Natural killer cell (primary cell): ENCODE measurements around the gene NBEAL2. TPM values are rescaled to one million over a fixed set of nuclear protein-coding genes. Genes with fewer than 3 reads are reported as not detected.

Experiments
- ATAC-seq, 3 donors: fragments of 150-1000 bp in 2 of 3; fragments of 200-7000 bp in 1 of 3; cut with Tn5 transposase; 1 replicate in 1 of 3; 2 replicates in 2 of 3; pipeline ENCODE4 v1.10.0; 2021; ENCODE audit warnings: mild to moderate bottlenecking in 2 of 3, moderate library complexity in 2 of 3
- DNase-seq, 2 donors: peaks; one replicate each; pipeline versions ENCODE4 v3.0.0 to v3.0.0-alpha.2; 2013 to 2021; ENCODE audit warnings: mixed read lengths in 1 of 2
- H3K27ac ChIP-seq: one replicate; pipeline ENCODE4 v1.5.1; 2013; ENCODE audit warnings: mild to moderate bottlenecking, low read length
- H3K27me3 ChIP-seq: one replicate; pipeline ENCODE4 v1.6.1; 2013; ENCODE audit warnings: low read length; ENCODE audit not compliant: control insufficient read depth, insufficient read depth
- H3K36me3 ChIP-seq: one replicate; pipeline ENCODE4 v1.6.1; 2013; ENCODE audit warnings: low read length; ENCODE audit not compliant: control insufficient read depth, insufficient read depth
- H3K4me1 ChIP-seq: one replicate; pipeline ENCODE4 v1.6.1; 2013; ENCODE audit warnings: low read length; ENCODE audit not compliant: control insufficient read depth, insufficient read depth
- H3K4me3 ChIP-seq: one replicate; pipeline ENCODE4 v1.5.1; 2013; ENCODE audit warnings: low read length
- H3K9me3 ChIP-seq: one replicate; pipeline ENCODE4 v1.6.1; 2013; ENCODE audit warnings: low read length; ENCODE audit not compliant: control insufficient read depth, insufficient read depth
- H3K27ac Mint-ChIP-seq, 2 donors: one replicate each; pipeline ENCODE4 v1.8.0; 2022; ENCODE audit warnings: mild to moderate bottlenecking in 2 of 2, mixed read lengths in 2 of 2, moderate library complexity in 1 of 2
- H3K27me3 Mint-ChIP-seq, 2 donors: one replicate each; pipeline ENCODE4 v1.8.0; 2022; ENCODE audit warnings: low read depth in 2 of 2, mixed read lengths in 2 of 2
- H3K36me3 Mint-ChIP-seq: one replicate; pipeline ENCODE4 v1.8.0; 2022; ENCODE audit warnings: mixed read lengths
- H3K4me1 Mint-ChIP-seq, 2 donors: one replicate each; pipeline ENCODE4 v1.8.0; 2022; ENCODE audit warnings: mixed read lengths in 2 of 2
- H3K4me3 Mint-ChIP-seq: one replicate; pipeline ENCODE4 v1.8.0; 2022; ENCODE audit warnings: mild to moderate bottlenecking, moderate library complexity, mixed read lengths
- H3K9me3 Mint-ChIP-seq, 2 donors: one replicate each; pipeline ENCODE4 v1.8.0; 2022; ENCODE audit warnings: mixed read lengths in 2 of 2
- CTCF ChIP-seq: fragments of 200-600 bp; IDR thresholded peaks from one replicate; pipeline ENCODE4 v1.8.0; 2022; ENCODE audit warnings: antibody characterized with exemption
- WGBS: methylation state at CpG from one replicate; pipeline ENCODE4 v1.1.7; 2013; ENCODE audit warnings: missing lambda C conversion rate; ENCODE audit not compliant: insufficient coverage; 5-methylcytosine and 5-hydroxymethylcytosine counted together
- intact Hi-C: fragments of 100-400 bp; cut with micrococcal nuclease; formaldehyde crosslinking; loops from one replicate; pipeline ENCODE4 v1.14.2; 2022
- total RNA-seq, 4 donors: library from RNA; stranded (reverse); fragments of 120-200 nt in 1 of 4; gene quantifications; one replicate each; pipeline versions ENCODE4 v1.2.3 to v1.2.4, GENCODE V29; 2013 to 2022

NBEAL2 gene
- total RNA-seq, 3 donors from 2014 or later (not counting 1 experiment from before 2014, with no cell fraction given), result 453 to 536 (median 532) TPM

GRCh38 chr3:46990573-46991374, 11.3 kb downstream of the NBEAL2 start:
- DNase-seq, result no peak
- intact Hi-C loops, result no loop called here
- H3K27ac ChIP-seq, result peak overlapping the region; percentile 15
- no peaks in the 10 kb centered on the region for H3K27me3 ChIP-seq
- H3K4me3 ChIP-seq, result no peak overlapping the region
- H3K27me3 Mint-ChIP-seq, result no peaks in the 10 kb centered on the region
- H3K4me1 Mint-ChIP-seq, result peaks cover 30 to 65% of the 10 kb centered on the region in 2 donors
- no peak overlapping the region for H3K4me3 Mint-ChIP-seq
- peak overlapping the region; percentile 84 to 88 for H3K27ac Mint-ChIP-seq
- H3K36me3 ChIP-seq, result peaks cover 72% of the 10 kb centered on the region
- H3K4me1 ChIP-seq, result peaks cover 56% of the 10 kb centered on the region
- ATAC-seq, result no peak
- 87% methylated on average over 11 of the region's 11 CpGs for WGBS
- H3K9me3 ChIP-seq, result no peaks in the 10 kb centered on the region
- no peaks in the 10 kb centered on the region for H3K36me3 Mint-ChIP-seq
- TF ChIP-seq CTCF, result no peak
- H3K9me3 Mint-ChIP-seq, result no peaks in the 10 kb centered on the region

- Histone ChIP-seq H3K36me3 (peaks cover 75% of the 10 kb centered on the region), H3K9me3 (no peaks in the 10 kb centered on the region), H3K27ac (no peak overlapping the region), H3K4me1 (peaks cover 53% of the 10 kb centered on the region), H3K4me3 (no peak overlapping the region), H3K27me3 (no peaks in the 10 kb centered on the region)
- no peak for DNase-seq
- Mint-ChIP-seq H3K36me3 (no peaks in the 10 kb centered on the region), H3K27ac (peak overlapping the region; percentile 45 to 88), H3K4me3 (no peak overlapping the region), H3K27me3 (no peaks in the 10 kb centered on the region), H3K4me1 (peaks cover 22 to 58% of the 10 kb centered on the region in 2 donors), H3K9me3 (no peaks in the 10 kb centered on the region)
- whole genome bisulfite sequencing, result 96% methylated on average over 16 of the region's 16 CpGs
- no peak for TF ChIP-seq CTCF
- no peak for ATAC-seq
- intact Hi-C loops, result no loop called here
Observed at GRCh38 chr3:46991406-46992165, 12.1 kb downstream of the NBEAL2 start.

GRCh38 chr3:46992231-46992630, 12.8 kb downstream of the NBEAL2 start:
- Histone ChIP-seq H3K4me1 (peaks cover 53% of the 10 kb centered on the region), H3K4me3 (no peak overlapping the region), H3K27me3 (no peaks in the 10 kb centered on the region), H3K9me3 (no peaks in the 10 kb centered on the region), H3K36me3 (peaks cover 79% of the 10 kb centered on the region), H3K27ac (no peak overlapping the region)
- Mint-ChIP-seq H3K4me1 (peaks cover 21 to 58% of the 10 kb centered on the region in 2 donors), H3K36me3 (no peaks in the 10 kb centered on the region), H3K4me3 (no peak overlapping the region), H3K27me3 (no peaks in the 10 kb centered on the region), H3K9me3 (no peaks in the 10 kb centered on the region), H3K27ac (peak overlapping the region; percentile 48 to 77)
- 95% methylated on average over 9 of the region's 9 CpGs for WGBS
- ATAC-seq (no peak), DNase-seq (no peak)
- no peak for TF ChIP-seq CTCF
- intact Hi-C loops, result no loop called here
